ENCODE results near the gene JOSD2. TPM values are rescaled to one million over a fixed set of nuclear protein-coding genes. Genes with fewer than 3 reads are reported as not detected.

JOSD2 gene
- total RNA-seq, 6 experiments from 2014 or later = 15.0 to 27.5 (median 19.1) TPM

DNA sequence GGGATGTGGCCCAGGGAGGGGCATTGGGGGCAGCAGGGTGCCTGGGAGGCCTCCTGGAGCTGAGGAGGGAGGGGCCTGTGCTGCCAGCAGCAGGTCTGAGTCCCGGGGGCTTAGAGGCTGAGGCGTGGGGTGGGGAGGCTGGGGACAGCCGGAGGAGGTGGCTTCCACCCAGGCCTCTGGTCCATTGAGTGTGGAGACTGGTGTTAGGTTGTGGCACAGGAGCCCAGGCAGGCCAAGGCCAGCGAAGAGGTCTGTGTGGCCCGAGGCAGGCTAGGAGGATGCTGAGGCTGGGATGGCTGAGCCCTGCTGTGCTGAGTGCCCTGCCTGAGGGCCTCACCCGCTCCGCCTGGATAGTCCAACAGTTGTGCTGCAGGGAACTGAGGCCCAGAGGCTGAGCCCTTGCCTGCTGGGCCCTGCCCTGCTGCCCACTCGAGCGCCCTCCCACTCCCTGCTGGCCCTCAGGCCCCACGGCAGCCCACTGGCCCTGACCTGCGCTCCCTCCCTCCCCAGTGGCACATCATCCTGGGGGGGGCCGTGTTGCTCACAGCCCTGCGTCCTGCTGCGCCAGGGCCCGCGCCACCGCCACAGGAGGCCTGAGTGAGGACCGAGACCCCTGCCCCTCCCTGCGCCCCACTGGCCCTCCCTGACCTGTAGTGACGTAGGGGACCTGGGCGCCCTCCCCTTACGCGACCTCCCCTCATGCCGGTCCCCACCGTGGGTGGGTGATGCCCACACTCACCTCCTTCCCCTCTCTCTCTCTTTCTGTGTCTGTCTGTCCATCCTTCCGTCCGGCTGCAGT is 29.4 kb downstream of the JOSD2 start:
- Histone ChIP-seq H3K4me1 (peaks cover 0 to 6% (median 0%) of the 10 kb centered on the region in 4 donors), H3K36me3 (peaks cover 3 to 22% (median 7%) of the 10 kb centered on the region in 4 donors), H3K4me3 (no peak overlapping the region), H3K27me3 (no peaks in the 10 kb centered on the region), H3K27ac (no peak overlapping the region), H3K9me3 (no peaks in the 10 kb centered on the region)
- ATAC-seq = no peak
- TF ChIP-seq POLR2A (IDR thresholded peaks at IDR 0.05) = no peak
- TF ChIP-seq, protein P1, sequence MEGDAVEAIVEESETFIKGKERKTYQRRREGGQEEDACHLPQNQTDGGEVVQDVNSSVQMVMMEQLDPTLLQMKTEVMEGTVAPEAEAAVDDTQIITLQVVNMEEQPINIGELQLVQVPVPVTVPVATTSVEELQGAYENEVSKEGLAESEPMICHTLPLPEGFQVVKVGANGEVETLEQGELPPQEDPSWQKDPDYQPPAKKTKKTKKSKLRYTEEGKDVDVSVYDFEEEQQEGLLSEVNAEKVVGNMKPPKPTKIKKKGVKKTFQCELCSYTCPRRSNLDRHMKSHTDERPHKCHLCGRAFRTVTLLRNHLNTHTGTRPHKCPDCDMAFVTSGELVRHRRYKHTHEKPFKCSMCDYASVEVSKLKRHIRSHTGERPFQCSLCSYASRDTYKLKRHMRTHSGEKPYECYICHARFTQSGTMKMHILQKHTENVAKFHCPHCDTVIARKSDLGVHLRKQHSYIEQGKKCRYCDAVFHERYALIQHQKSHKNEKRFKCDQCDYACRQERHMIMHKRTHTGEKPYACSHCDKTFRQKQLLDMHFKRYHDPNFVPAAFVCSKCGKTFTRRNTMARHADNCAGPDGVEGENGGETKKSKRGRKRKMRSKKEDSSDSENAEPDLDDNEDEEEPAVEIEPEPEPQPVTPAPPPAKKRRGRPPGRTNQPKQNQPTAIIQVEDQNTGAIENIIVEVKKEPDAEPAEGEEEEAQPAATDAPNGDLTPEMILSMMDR (IDR thresholded peaks at IDR 0.05) = no peak
- intact Hi-C loops (cut with DNase I) = no loop called here
- WGBS (ENCODE audit: insufficient coverage, low coverage, low lambda C conversion rate, missing lambda C conversion rate) = 90% methylated on average over 7 of the region's 27 CpGs
- peak in 1 of 3 donors; percentile 46 for DNase-seq

GRCh38 chr19:50480281-50481111 is 30.5 kb downstream of the JOSD2 start:
- intact Hi-C loops (cut with DNase I) = no loop called here
- WGBS (ENCODE audit: insufficient coverage, low coverage, low lambda C conversion rate, missing lambda C conversion rate) = 74% methylated on average over 7 of the region's 37 CpGs
- TF ChIP-seq, protein P1 (IDR thresholded peaks at IDR 0.05) = no peak
- TF ChIP-seq POLR2A (IDR thresholded peaks at IDR 0.05) = no peak
- DNase-seq = peak in 1 of 3 donors; percentile 51
- peaks cover 3 to 22% (median 7%) of the 10 kb centered on the region in 4 donors for H3K36me3 ChIP-seq
- no peak overlapping the region for H3K27ac ChIP-seq
- H3K9me3 ChIP-seq = no peaks in the 10 kb centered on the region
- H3K4me1 ChIP-seq = peaks cover 0 to 6% (median 2%) of the 10 kb centered on the region in 4 donors
- ATAC-seq = no peak
- no peak overlapping the region for H3K4me3 ChIP-seq
- no peaks in the 10 kb centered on the region for H3K27me3 ChIP-seq

GRCh38 chr19:50479761-50480251 is 31.2 kb downstream of the JOSD2 start:
- Histone ChIP-seq H3K36me3 (peaks cover 3 to 22% (median 7%) of the 10 kb centered on the region in 4 donors), H3K27me3 (no peaks in the 10 kb centered on the region), H3K9me3 (no peaks in the 10 kb centered on the region), H3K4me3 (no peak overlapping the region), H3K4me1 (peaks cover 0 to 6% (median 2%) of the 10 kb centered on the region in 4 donors), H3K27ac (no peak overlapping the region)
- no peak for TF ChIP-seq POLR2A (IDR thresholded peaks at IDR 0.05)
- TF ChIP-seq, protein P1 (IDR thresholded peaks at IDR 0.05) = no peak
- WGBS (ENCODE audit: insufficient coverage, low coverage, low lambda C conversion rate, missing lambda C conversion rate) = no CpG with 5 or more reads among the region's 16 CpGs
- ATAC-seq = no peak
- peak in 1 of 3 donors; percentile 50 for DNase-seq
- intact Hi-C loops (cut with DNase I) = no loop called here

DNA sequence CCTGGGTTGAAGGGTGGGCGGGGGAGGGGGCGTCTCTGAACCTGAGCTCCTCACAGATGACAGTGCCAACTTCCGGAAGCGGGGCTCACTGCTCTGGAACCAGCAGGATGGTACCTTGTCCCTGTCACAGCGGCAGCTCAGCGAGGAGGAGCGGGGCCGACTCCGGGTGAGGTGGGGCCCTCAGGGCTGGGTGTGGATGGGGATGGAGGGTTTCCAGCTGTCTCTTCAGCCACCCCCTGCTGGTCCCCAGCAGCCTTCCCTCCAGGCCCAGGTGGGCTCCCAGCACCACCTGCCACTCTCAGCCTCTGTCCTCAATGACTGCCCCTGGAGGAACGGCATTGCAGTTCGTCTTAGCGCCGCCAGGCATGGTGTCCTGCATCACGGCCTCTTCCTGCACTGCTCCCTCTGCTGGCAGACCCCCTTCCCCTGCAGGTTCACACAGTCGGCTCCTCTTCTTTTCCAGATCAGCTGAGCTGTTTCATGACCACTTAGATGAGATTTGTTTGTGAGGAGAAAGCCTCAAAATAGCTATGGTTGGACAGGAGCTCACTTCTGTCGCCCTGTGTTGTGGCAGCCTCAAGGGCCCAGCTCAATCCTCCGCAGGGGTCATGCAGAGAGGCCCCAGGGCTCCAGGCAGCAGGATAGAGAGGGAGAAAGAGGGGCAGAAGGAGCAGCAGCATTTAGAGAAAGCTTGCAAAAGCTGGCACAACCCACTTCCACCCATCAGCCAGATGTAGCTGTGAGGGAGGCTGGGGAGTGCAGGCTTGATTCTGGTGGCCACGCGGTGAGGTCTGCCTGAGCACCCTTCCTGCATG is 31.9 kb downstream of the JOSD2 start:
- H3K27ac ChIP-seq = no peak overlapping the region
- H3K4me1 ChIP-seq = peaks cover 0 to 6% (median 2%) of the 10 kb centered on the region in 4 donors
- H3K27me3 ChIP-seq = no peaks in the 10 kb centered on the region
- no peak overlapping the region for H3K4me3 ChIP-seq
- 91% methylated on average over 4 of the region's 19 CpGs for WGBS (ENCODE audit: insufficient coverage, low coverage, low lambda C conversion rate, missing lambda C conversion rate)
- peak in 1 of 3 donors; percentile 48 for DNase-seq
- ATAC-seq = no peak
- no peaks in the 10 kb centered on the region for H3K9me3 ChIP-seq
- TF ChIP-seq, protein P1 (IDR thresholded peaks at IDR 0.05) = peak in 2 of 4 donors; percentile 11 to 14
- no peak for TF ChIP-seq POLR2A (IDR thresholded peaks at IDR 0.05)
- peaks cover 3 to 22% (median 7%) of the 10 kb centered on the region in 4 donors for H3K36me3 ChIP-seq
- intact Hi-C loops (cut with DNase I) = no loop called here
